GM21367 (cell line): ENCODE measurements around the gene TTC33.
A peak's percentile ranks its signal among the peaks of the same experiment; 100 is the strongest.

Experiments used
- ATAC-seq: cut with Tn5 transposase; IDR thresholded peaks from one replicate; pipeline ENCODE4 v1.9.1; 2021; ENCODE audit not compliant: unreplicated experiment

Gene TTC33

DNA sequence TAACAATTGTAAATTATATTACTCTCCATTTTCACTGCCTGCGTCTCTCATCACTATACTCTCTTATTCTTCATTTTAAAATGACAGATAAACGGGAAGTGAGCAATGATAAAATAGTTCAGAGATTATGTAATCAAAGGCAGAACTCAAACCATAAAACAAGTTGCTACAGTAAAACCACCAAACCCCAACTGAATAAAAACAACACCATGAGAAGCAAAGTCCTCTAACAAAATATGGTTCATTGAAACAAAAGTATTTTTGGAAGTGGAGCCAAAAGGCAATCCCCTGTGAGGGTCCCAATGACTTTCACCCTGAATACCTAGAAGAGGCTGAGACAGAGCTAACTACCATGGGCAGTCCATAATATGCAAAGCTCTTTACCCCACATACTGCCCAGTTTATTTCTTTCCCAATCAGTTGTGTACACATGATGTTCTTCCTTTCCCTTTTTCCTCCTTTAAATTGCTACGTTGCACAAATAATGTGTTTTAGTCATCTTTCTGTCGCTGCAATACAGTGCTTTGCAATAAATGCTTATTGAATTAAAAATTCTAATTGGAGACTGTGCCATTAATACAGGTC, 140.1 kb downstream of the TTC33 start:
- ATAC-seq, result no peak

DNA sequence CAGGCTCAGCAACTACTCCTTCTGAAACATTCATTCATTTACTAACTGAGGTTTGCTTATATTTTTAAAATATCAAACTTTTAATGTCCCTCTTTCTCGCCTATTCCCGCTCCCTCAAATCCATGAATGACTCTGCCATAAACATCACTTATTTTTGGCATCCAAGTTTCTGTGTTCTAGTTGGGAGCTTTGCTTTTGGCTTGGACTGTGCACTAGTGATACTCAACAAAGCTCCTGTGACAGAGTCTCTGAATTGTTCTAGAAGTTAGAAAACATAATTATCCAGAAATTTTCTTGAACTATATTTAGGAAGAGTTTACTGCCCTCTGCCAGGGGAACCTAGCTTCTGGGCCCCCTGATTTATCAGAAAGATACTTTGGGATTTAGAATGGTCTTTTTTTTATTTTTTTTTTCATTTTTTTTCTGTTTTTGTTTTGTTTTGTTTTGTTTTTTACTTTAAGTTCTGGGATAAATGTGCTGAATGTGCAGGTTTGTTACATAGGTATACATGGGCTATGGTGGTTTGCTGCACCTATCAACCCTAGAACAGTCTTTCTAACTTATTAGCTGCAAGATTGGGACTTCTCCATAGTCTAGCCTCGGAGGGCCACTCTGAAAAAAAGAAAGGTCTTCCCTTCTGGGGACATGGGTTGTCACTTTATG, 140.7 kb downstream of the TTC33 start:
- no peak for ATAC-seq

- no peak for ATAC-seq
Observed at GRCh38 chr5:40614466-40614865, 141.3 kb downstream of the TTC33 start.

- ATAC-seq, result no peak
Observed at GRCh38 chr5:40607202-40607601, 148.6 kb downstream of the TTC33 start.

GRCh38 chr5:40606077-40606765, 149.5 kb downstream of the TTC33 start:
- no peak for ATAC-seq

- no peak for ATAC-seq
Observed at GRCh38 chr5:40605295-40605958, 150.3 kb downstream of the TTC33 start.

- ATAC-seq, result no peak
Observed at GRCh38 chr5:40603378-40603777, 152.4 kb downstream of the TTC33 start.

DNA sequence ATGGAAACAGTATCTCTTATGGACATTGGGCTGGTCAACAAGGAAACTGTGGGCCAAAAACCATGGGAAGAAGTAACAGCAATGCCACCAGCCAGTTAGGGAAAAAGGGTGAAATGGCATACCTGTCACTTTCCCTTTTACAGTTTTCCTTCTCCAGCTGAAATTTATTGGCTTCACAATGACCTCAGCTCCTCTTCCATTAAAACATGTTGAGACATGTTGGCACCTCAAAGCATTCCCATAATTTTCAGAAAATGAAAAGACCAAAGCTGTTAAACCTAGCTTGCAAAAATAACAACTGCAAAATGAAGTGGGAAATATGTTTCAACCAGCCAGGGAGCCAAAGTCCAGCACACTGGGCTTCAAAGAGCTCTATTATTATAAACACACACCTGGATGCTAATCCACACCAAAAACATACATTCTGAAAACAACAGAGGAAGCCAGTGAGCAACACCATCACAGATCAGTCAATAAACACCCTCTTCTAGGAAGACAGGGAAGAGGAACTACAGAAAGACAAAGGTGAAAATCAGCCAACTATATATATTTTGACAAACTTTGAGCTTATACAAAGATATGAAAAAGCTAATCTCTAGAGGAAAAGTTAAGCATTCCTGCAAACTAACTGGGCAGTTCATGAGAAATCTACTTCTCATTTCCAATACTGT, 154.4 kb downstream of the TTC33 start:
- ATAC-seq, result no peak

GRCh38 chr5:40600383-40600782, 155.4 kb downstream of the TTC33 start:
- no peak for ATAC-seq

- ATAC-seq, result no peak
Observed at GRCh38 chr5:40599676-40600075, 156.1 kb downstream of the TTC33 start.

GRCh38 chr5:40594811-40595210, 160.9 kb downstream of the TTC33 start:
- ATAC-seq, result no peak

GRCh38 chr5:40591727-40592396, 163.9 kb downstream of the TTC33 start:
- ATAC-seq, result peak; percentile 96

GRCh38 chr5:40587376-40587775, 168.4 kb downstream of the TTC33 start:
- ATAC-seq, result no peak

DNA sequence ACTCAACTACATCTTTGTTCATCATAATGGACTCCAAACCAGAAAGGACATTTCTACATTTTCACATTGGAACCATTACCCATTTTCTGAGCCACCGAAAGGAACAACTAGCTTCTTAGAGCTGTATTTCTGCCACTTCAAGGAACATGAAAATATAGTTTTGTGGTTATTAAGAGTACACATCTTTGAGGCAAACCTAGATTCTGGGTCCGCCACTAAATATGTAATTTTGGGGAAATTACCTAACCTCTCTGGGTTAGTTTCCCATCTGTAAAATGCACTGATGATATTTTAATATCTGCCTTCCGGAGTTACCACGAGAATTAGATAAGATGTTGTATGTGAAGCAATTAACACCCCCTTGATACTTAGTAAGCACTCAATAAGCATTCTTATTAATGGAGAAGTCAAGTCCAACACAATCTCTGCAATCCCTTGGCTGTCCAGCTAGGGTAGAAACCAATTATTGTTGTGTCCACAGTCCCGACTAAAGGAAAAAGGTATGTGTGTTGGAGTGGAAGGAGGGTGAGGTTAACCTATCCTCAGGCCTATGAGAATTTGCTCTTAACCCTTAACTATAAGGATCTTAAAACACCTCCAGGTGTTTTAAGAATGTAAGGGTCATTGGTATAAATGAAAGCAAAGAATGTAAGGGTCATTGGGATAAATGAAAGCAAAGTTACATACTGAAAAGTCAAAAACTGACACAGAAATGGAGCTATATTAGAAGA, 170.1 kb downstream of the TTC33 start:
- no peak for ATAC-seq

DNA sequence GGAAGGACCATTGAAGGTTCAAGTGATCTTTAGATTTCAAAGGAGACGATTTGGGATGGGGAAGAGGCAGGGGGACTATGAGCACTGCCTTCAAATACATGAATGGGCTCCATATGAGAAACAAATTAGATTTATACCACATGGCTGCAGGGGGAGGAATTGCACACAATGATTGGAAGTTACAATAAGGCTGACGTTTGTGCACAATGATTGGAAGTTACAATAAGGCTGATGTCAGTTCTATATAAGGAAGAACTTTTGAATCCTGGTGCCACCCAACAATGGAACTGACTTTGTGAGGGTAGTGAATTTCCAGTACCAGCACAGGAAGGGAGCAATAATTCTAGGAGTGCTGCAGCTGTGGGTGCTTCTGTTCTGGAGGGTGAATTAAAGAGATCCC, 171.7 kb downstream of the TTC33 start:
- no peak for ATAC-seq

DNA sequence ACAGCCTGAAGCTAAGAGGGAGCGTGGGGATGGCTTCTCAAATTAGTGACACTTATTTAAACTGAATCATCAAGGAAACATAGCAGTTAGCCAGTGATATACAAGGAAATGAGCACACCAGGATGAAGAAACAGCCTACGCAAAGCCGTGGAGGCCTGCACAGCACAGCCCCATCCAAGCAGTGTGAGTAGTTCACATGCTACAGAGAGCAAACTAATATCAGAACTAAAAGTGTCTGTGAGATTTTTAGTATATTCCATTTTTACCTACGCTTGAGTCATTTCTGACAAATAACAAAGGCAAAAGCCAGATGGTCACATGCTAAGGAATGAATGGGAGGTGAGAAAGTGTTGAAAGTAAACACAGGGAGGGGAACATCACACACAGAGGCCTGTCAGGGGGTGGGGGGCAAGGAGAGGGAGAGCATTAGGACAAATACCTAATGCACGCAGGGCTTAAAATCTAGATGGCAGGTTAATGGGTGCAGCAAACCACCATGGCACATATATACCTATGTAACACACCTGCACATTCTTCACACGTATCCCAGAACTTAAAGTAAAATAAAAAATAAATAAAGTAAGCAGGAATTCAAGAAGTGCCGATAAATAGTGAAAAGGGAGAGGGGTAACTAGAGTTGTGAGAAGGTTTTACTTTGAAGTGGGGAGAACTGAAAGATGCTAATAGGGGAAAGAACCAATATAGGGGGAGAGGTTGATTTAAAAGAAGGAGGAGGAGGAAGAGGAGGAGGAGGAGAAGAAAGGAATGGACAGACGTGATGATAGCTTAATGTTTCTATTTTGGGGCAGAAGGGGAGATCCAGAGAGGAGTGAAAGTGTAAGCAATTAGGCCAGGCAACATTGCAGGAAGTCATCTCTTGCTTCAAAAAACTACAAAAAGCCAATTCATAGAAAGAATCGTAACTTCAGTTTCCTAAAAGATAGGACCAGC, 177.0 kb downstream of the TTC33 start:
- ATAC-seq, result peak; percentile 93

DNA sequence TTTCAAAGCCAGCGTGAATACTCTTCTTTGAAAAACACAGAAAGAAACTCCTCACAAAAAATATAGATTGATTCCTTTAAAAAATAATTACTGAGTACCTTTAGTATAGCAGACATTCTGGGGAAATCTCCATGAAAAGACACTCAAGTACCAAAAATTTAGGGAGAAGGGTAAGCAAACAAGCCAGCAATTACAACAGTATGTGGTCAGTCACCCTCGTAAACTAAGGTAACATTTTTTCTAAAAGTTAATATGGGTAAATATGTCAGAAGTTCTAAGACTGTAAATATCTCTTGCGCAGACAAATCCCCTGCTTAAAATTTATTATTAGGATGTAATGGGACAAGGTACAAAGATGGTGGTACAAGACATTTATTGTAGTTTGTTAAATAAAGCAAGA, 178.0 kb downstream of the TTC33 start:
- ATAC-seq, result no peak

DNA sequence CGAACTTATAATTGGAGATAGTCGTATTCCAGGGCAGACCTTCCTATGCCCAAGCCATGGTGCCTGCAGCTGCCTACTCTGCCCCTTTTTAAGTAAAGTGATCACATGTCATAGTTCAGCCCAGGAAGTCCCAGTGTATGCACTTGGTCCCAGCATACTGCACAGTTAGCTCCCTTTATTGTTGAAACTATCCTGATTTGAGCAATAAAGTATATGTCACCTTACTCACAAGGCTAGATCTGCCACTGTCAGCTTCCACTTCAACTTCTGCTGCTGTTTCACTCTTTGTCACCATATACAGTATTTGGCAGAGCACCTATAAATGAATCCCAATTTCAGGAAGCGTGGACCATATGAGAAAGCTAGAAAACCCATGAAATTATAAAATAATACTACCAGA, 179.8 kb downstream of the TTC33 start:
- no peak for ATAC-seq

DNA sequence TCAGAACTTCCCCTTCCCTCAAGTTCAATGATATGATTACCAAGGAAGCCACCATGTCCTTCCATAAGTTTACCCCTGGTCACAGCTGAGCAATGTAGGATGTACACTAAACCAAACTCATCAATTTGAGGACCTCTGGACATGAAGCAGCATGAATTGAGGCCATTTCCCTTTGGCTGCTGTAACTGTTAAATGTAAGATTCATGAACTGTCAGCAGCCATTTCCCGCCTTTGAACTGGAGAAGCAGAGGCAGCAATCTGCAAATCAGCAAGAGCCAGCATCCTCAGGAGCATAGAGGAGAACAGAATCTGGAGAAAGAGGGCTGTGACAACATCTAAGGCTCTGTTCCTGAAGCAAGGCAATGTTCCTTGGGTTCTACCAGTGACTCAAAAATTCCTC, 180.3 kb downstream of the TTC33 start:
- no peak for ATAC-seq
